Right cardiac atrium (tissue), 5 donors: ENCODE results near the gene FAM222A. TPM values are rescaled to one million over a fixed set of nuclear protein-coding genes. Genes with fewer than 3 reads are reported as not detected.

Source experiments
- ATAC-seq, 2 donors: fragments of 200-7000 bp; cut with Tn5 transposase; one replicate each; pipeline versions ENCODE4 v1.8.0 to v1.9.1; 2020; ENCODE audit warnings: moderate library complexity in 2 of 2, mild to moderate bottlenecking in 1 of 2
- DNase-seq, 3 donors: peaks; one replicate each; pipeline ENCODE4 v3.0.0-alpha.2; 2020
- H3K27ac ChIP-seq: one replicate; pipeline ENCODE4 v1.5.1; 2013; ENCODE audit warnings: mild to moderate bottlenecking, low read length, control low read depth, moderate library complexity
- H3K27me3 ChIP-seq: one replicate; pipeline ENCODE4 v1.6.1; 2013; ENCODE audit not compliant: control insufficient read depth, insufficient read depth
- H3K4me1 ChIP-seq: one replicate; pipeline ENCODE4 v1.6.1; 2013; ENCODE audit warnings: low read length; ENCODE audit not compliant: control insufficient read depth, insufficient read depth
- H3K4me3 ChIP-seq: one replicate; pipeline ENCODE4 v1.5.1; 2013; ENCODE audit warnings: low read length, control low read depth
- H3K9me3 ChIP-seq: one replicate; pipeline ENCODE4 v1.6.1; 2013; ENCODE audit warnings: low read length; ENCODE audit not compliant: control insufficient read depth
- WGBS: extraction: QIAGEN DNeasy Blood & Tissue Kit; methylation state at CpG from one replicate; pipeline ENCODE4 v1.1.7; 2013; 5-methylcytosine and 5-hydroxymethylcytosine counted together
- intact Hi-C, 4 donors: fragments of 100-400 bp; cut with DNase I; formaldehyde crosslinking; loops; one replicate each; pipeline versions ENCODE4 v1.11.0 to v1.14.0; 2022 to 2023
- polyA plus RNA-seq: library from polyadenylated mRNA; stranded (reverse); fragments of 200-250 nt; gene quantifications from one replicate; pipeline ENCODE4 v1.2.3, GENCODE V29; 2013
- total RNA-seq, 4 donors: library from RNA; stranded (reverse); fragmentation: NEBNext Ultra II Directional; extraction: Animal tissue kit (Norgen Biotek cat#: 25700); gene quantifications; one replicate each; pipeline ENCODE4 v1.2.1, GENCODE V29; 2021
- donor health status: healthy with polysubstance abuse.
- donor health status: DM: no; HTN: yes; CAD: no.
- donor health status: DM: no; HTN: no; CAD: no.
- donor health status: DM: no; HTN: yes; CAD: no; lungs with severe emphysema.
- donor health status: DM: yes; HTN: yes; CAD: no.

Gene FAM222A
- total and polyA plus RNA-seq, 5 donors: 9.3 to 16.4 (median 10.6) TPM

DNA sequence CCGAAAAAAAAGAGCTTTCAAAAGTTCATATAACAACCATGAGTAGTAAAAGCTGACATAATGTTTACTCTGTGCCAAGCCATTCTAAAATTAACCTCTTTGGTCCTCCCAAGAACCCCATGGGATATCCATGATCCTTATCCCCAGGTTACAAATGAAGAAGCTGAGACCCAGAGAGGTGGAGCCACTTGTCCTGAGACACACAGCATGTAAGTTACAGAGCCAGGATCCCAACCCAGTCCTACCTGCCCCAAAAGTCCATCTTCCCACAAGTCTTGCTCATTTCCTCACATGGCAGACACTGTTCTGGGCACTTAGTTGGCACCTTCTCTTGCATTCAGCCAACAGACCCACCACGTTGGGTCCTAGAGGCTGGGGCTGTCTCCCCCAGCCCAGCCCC lies 82.4 kb downstream of the FAM222A start:
- Histone ChIP-seq H3K27me3 (no peaks in the 10 kb centered on the region), H3K9me3 (no peaks in the 10 kb centered on the region), H3K4me3 (no peak overlapping the region), H3K4me1 (no peaks in the 10 kb centered on the region), H3K27ac (no peak overlapping the region)
- DNase-seq (no peak), ATAC-seq (no peak)
- 79% methylated on average over 2 of the region's 2 CpGs for WGBS
- intact Hi-C loops: no loop called here

DNA sequence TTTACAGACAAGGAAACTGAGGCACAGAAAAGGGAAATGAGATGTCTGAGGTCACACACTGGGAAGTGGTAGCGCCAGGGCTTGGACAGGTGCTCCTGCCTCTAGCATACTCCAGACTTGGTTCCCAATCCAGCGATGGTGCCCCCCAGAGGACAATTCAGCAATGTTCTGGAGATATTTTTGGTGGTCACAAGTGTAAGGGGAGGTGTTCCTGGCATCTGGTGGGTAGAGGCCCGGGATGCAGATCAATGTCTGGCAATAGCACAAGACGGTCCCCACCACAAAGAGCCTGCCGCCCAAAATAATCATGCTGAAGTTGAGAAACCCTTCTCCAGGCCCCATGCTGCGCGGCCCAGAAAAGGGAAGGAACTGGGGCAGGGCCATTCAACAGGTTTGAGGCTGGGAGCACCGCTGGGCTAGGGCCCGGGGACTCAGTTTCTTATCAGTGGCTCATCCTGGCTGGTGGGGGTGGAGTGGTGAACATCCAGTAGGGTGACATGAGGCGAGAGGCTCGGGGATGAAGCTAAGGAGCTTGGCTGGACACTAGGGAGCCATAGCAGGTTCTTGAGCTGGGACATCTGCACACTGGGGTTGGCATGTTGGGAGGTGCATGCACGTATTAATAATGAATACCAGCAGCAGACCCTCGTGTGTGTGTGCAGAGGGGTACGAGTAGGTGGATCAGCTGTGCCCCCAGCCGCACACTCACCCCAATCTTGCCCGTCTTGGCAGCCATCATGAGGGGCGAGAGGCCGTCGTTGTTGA lies 84.5 kb downstream of the FAM222A start:
- Histone ChIP-seq H3K9me3 (no peaks in the 10 kb centered on the region), H3K4me1 (no peaks in the 10 kb centered on the region), H3K27ac (no peak overlapping the region), H3K4me3 (no peak overlapping the region), H3K27me3 (no peaks in the 10 kb centered on the region)
- intact Hi-C loops: no loop called here
- WGBS: 79% methylated on average over 19 of the region's 19 CpGs
- ATAC-seq (peak in 1 of 2 donors; percentile 30), DNase-seq (no peak)

DNA sequence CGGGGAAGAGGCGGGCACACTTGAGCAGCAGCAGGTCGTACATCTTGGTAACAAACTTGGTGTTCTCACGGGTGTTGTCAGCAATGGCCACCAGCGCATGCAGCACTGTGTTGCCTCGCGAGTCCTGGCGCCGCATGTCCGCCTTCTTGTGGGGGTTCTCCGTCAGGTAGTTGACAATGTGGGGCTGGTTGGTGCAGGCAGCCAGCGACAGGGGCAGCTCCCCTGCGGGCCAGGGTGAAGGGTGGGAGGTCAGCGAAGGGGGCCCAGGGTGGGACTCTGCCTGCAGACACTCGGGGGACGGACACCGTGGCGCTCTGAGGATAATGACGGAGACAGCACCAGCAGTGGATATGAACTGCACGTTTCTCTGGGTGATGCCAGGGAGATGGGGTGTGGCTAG lies 85.1 kb downstream of the FAM222A start:
- 89% methylated on average over 20 of the region's 20 CpGs for WGBS
- Histone ChIP-seq H3K4me3 (no peak overlapping the region), H3K9me3 (no peaks in the 10 kb centered on the region), H3K27ac (no peak overlapping the region), H3K27me3 (no peaks in the 10 kb centered on the region), H3K4me1 (no peaks in the 10 kb centered on the region)
- ATAC-seq (no peak), DNase-seq (no peak)
- intact Hi-C loops: no loop called here

- Histone ChIP-seq H3K4me3 (no peak overlapping the region), H3K27ac (no peak overlapping the region), H3K9me3 (no peaks in the 10 kb centered on the region), H3K4me1 (no peaks in the 10 kb centered on the region), H3K27me3 (no peaks in the 10 kb centered on the region)
- WGBS: 91% methylated on average over 13 of the region's 13 CpGs
- no peak for ATAC-seq
- no peak for DNase-seq
- intact Hi-C loops: loop anchor here in 2 of 4 donors (10.0 kb wide), 2 partner anchors 74 to 84 kb away; partner anchors contain the start of gene GLTP (in 1 of the 2)
These were observed 86.9 kb downstream of the FAM222A start for GRCh38 chr12:109800536-109800935.

DNA sequence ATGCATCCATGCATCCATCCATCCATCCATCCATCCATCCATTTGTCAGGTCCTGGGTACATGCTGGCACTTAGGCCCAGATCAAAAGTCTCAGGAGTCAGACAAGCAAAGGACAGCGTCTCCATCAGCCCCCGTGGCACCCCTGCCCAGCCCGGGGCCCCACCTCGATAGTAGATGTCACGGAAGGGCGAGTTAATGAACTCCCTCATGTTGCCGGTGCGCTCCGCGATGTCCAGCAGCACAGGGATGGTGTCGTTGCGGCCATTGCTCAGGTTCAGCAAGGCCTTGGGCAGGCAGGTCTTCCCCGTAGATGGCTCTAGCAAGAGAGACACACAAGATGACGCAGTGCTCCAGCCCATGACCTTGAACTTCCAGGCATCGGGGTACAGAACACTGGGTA lies 89.2 kb downstream of the FAM222A start:
- Histone ChIP-seq H3K27me3 (no peaks in the 10 kb centered on the region), H3K4me3 (no peak overlapping the region), H3K27ac (no peak overlapping the region), H3K9me3 (no peaks in the 10 kb centered on the region), H3K4me1 (no peaks in the 10 kb centered on the region)
- ATAC-seq (no peak), DNase-seq (no peak)
- intact Hi-C loops: loop anchor here in 2 of 4 donors (10.0 kb wide), 2 partner anchors 72 to 82 kb away; partner anchors contain the start of gene GLTP (in 1 of the 2)
- 93% methylated on average over 15 of the region's 15 CpGs for WGBS

DNA sequence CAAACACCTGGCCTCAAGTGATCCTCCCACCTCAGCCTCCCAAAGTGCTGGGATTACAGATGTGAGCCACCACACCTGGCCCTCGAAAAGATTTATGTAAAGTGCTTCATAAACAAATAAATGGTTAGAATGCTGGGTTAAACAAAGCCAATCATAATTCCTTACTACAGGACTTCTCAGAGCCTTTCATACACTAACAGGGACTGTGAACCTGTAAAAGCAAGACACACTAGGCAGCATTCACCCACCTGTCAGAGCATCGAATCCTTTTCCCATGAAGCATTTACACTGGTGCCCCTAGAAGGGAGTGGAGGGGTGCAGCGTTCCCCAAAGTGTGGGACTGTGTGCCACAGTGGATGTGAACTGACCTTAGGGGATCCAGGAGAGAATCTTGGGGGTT lies 90.1 kb downstream of the FAM222A start:
- 84% methylated on average over 3 of the region's 3 CpGs for WGBS
- DNase-seq (no peak), ATAC-seq (no peak)
- no peaks in the 10 kb centered on the region for H3K9me3 ChIP-seq
- no peaks in the 10 kb centered on the region for H3K27me3 ChIP-seq
- H3K4me1 ChIP-seq: no peaks in the 10 kb centered on the region
- H3K27ac ChIP-seq: no peak overlapping the region
- intact Hi-C loops: loop anchor here (2.0 to 10.0 kb wide), 4 partner anchors 41 to 81 kb away; partner anchors contain the start of gene GLTP (in 3 of the 4)
- no peak overlapping the region for H3K4me3 ChIP-seq

- WGBS: 39% methylated on average over 12 of the region's 12 CpGs
- H3K27ac ChIP-seq: no peak overlapping the region
- intact Hi-C loops: loop anchor here (1.0 to 10.0 kb wide), 5 partner anchors 40 to 80 kb away; partner anchors contain the start of gene GLTP (in 3 of the 4)
- H3K4me1 ChIP-seq: no peaks in the 10 kb centered on the region
- DNase-seq (peak; percentile 42 to 88 (median 86)), ATAC-seq (peak; percentile 73 to 84)
- no peaks in the 10 kb centered on the region for H3K27me3 ChIP-seq
- no peak overlapping the region for H3K4me3 ChIP-seq
- H3K9me3 ChIP-seq: no peaks in the 10 kb centered on the region
These were observed 91.5 kb downstream of the FAM222A start for GRCh38 chr12:109804820-109805761.

GRCh38 chr12:109807954-109808643 lies 94.5 kb downstream of the FAM222A start:
- Histone ChIP-seq H3K9me3 (no peaks in the 10 kb centered on the region), H3K27me3 (no peaks in the 10 kb centered on the region), H3K27ac (no peak overlapping the region), H3K4me3 (no peak overlapping the region), H3K4me1 (no peaks in the 10 kb centered on the region)
- DNase-seq: no peak
- intact Hi-C loops: loop anchor here in 2 of 4 donors (10.0 kb wide), 2 partner anchors 67 to 77 kb away; partner anchors contain the start of gene GLTP (in 1 of the 2)
- 96% methylated on average over 12 of the region's 12 CpGs for WGBS
- ATAC-seq: no peak

DNA sequence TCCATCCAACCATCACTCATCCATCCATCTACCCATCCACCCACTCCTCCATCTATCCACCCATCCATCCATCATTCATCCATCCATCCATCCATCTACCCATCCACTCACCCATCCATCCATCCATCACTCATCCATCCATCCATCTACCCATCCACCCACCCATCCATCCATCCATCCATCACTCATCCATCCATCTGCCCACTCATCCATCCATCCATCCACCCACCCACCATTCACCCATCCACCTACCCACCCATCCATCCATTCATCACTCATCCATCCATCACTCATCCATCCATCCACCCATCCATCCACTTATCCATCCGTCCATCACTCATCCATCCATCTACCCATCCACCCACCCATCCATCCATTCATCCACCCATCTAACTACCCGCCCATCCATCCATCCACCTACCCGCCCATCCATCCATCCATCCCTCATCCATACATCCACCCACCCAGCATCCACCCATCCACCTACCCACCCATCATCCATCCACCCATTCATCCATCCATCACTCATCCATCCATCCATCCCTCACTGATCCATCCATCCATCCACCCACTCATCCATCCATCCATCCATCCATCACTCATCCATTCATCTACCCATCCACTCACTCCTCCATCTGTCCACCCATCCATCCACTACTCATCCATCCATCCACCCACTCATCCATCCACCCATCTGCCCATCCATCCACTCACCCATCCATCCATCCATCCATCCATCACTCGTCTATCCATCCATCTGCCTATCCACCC lies 95.4 kb downstream of the FAM222A start:
- H3K27ac ChIP-seq: no peak overlapping the region
- H3K9me3 ChIP-seq: no peaks in the 10 kb centered on the region
- DNase-seq (no peak), ATAC-seq (no peak)
- H3K4me3 ChIP-seq: no peak overlapping the region
- no peaks in the 10 kb centered on the region for H3K27me3 ChIP-seq
- H3K4me1 ChIP-seq: no peaks in the 10 kb centered on the region
- 96% methylated on average over 4 of the region's 4 CpGs for WGBS
- intact Hi-C loops: loop anchor here in 2 of 4 donors (10.0 kb wide), 2 partner anchors 66 to 76 kb away; partner anchors contain the start of gene GLTP (in 1 of the 2)
